Measurements from ENCODE around the gene CPNE6. TPM values are rescaled to one million over a fixed set of nuclear protein-coding genes. Genes with fewer than 3 reads are reported as not detected.

Gene CPNE6
- total and polyA plus RNA-seq, 2 of the 8 experiments (the other 6 are each of a cell fraction or from before 2014, with no cell fraction given): 0.05 TPM; not detected in 1

- no peak overlapping the region for H3K4ac ChIP-seq (replicated peaks; ENCODE audit: insufficient read length, low read depth, low read length)
- H3K14ac ChIP-seq (ENCODE audit: insufficient read length): no peak overlapping the region
- no peak overlapping the region for H2BK20ac ChIP-seq (ENCODE audit: low read length)
- no peak overlapping the region for H2BK5ac ChIP-seq (ENCODE audit: low read depth, low read length)
- no peak overlapping the region for H4K5ac ChIP-seq (ENCODE audit: insufficient read length, low read depth, low read length)
- no peak overlapping the region for H2BK15ac ChIP-seq (ENCODE audit: low read length)
- no peaks in the 10 kb centered on the region for H3K79me1 ChIP-seq (ENCODE audit: low read depth, low read length)
- H3K27ac ChIP-seq (ENCODE audit: low read depth, low read length): no peak overlapping the region
- DNase-seq (ENCODE audit: low read depth in 1 of 2, low spot score in 2 of 2): no peak
- no peak overlapping the region for H3K4me3 ChIP-seq (ENCODE audit: extremely low read depth in 1 of 4, insufficient read depth in 2 of 4, low read depth in 3 of 4, low read length in 4 of 4)
- no peaks in the 10 kb centered on the region for H3K36me3 ChIP-seq (ENCODE audit: control insufficient read depth in 2 of 4, insufficient read depth in 4 of 4, low read length in 3 of 4)
- no peaks in the 10 kb centered on the region for H3K79me2 ChIP-seq (ENCODE audit: control insufficient read depth in 1 of 2, insufficient read depth in 2 of 2, low read length in 2 of 2)
- no peak overlapping the region for H2AFZ ChIP-seq (ENCODE audit: low read length)
- CTCF ChIA-PET (ENCODE audit: partially characterized antibody): interaction anchor here (1.0 to 23.8 kb wide), 10 partner anchors 12 to 235 kb away, joined by 3 to 316 read pairs (median 8); partner anchors contain the start of gene PCK2
- no peaks in the 10 kb centered on the region for H3K9me3 ChIP-seq (ENCODE audit: insufficient read depth in 2 of 2, low read depth in 1 of 2, low read length in 1 of 2)
- H4K91ac ChIP-seq (replicated peaks; ENCODE audit: insufficient read length, low read length): no peak overlapping the region
- no peaks in the 10 kb centered on the region for H3K23me2 ChIP-seq (ENCODE audit: low read depth, low read length)
- H3K27me3 ChIP-seq (replicated peaks in 1 of 4; ENCODE audit: control insufficient read depth in 3 of 4, extremely low read depth in 1 of 4, insufficient read depth in 3 of 4, low read length in 3 of 4): no peaks in the 10 kb centered on the region; a peak in 1 of 7 replicates
- H3K4me1 ChIP-seq (replicated peaks in 1 of 4; ENCODE audit: control insufficient read depth in 3 of 4, insufficient read depth in 4 of 4, low read length in 3 of 4): peaks cover 0 to 1% (median 0%) of the 10 kb centered on the region in 4 experiments; a peak in 2 of 7 replicates
- no peak overlapping the region for H2BK120ac ChIP-seq (replicated peaks; ENCODE audit: low read depth, low read length)
- no peak overlapping the region for H3K4me2 ChIP-seq (ENCODE audit: insufficient read depth in 1 of 2, low read depth in 2 of 2, low read length in 2 of 2)
- H4K8ac ChIP-seq (ENCODE audit: extremely low read depth, insufficient read depth, low read length): peak overlapping the region; percentile 31; the same call in 1 of the 2 replicates
- H4K20me1 ChIP-seq (replicated peaks in 1 of 2; ENCODE audit: control insufficient read depth in 1 of 2, insufficient read depth in 2 of 2, low read length in 2 of 2): no peaks in the 10 kb centered on the region
- H3K56ac ChIP-seq (replicated peaks; ENCODE audit: insufficient read length, low read depth, low read length): no peak overlapping the region
- H2BK12ac ChIP-seq (ENCODE audit: low read depth, low read length): no peak overlapping the region; the same call in 1 of the 2 replicates
- no peak overlapping the region for H3K18ac ChIP-seq (ENCODE audit: extremely low read depth, low read length)
- POLR2A ChIA-PET (ENCODE audit: partially characterized antibody): interaction anchor here (1.0 to 27.2 kb wide), 5 partner anchors 8 to 108 kb away, joined by 3 to 626 read pairs (median 5); partner anchors contain the start of gene PCK2
- H3K23ac ChIP-seq (ENCODE audit: insufficient read length): no peak overlapping the region
- FAIRE-seq: no peak
- H3K9ac ChIP-seq (replicated peaks in 1 of 4; ENCODE audit: extremely low read depth in 1 of 4, low read depth in 3 of 4, low read length in 3 of 4): no peak overlapping the region
- no peak for TF ChIP-seq CHD2 (IDR thresholded peaks at IDR 0.05; ENCODE audit: low read length)
- WGBS, 2 experiments (ENCODE audit: extremely low coverage in 1 of 2, insufficient coverage in 1 of 2, insufficient read length in 1 of 2, insufficient replicate concordance in 2 of 2, low coverage in 1 of 2, low lambda C conversion rate in 2 of 2, missing lambda C conversion rate in 1 of 2): 86% methylated on average over 24 of the region's 26 CpGs; no CpG with 5 or more reads in 1 of the 2 experiments
- H2AK5ac ChIP-seq (ENCODE audit: low read depth, low read length): no peak overlapping the region
Measured at GRCh38 chr14:24072881-24073877, 1.8 kb downstream of the CPNE6 start.

Measured in H1 (cell line).